HL-60 (cell line): ENCODE results near the gene UCMA.

ENCODE experiments used
- DNase-seq, 2 experiments: peaks; one replicate each; pipeline ENCODE4 v3.0.0-alpha.2; 2010 to 2020; ENCODE audit warnings: low read depth in 1 of 2, low spot score in 1 of 2
- H3K27ac ChIP-seq: fragments of 250-450 bp; sonication (Bioruptor Pico); replicated peaks from 2 replicates; pipeline ENCODE4 v1.5.1; 2020; ENCODE audit warnings: mild to moderate bottlenecking, moderate library complexity
- H3K27me3 ChIP-seq: fragments of 250-450 bp; sonication (Bioruptor Pico); 2 replicates; pipeline ENCODE4 v1.5.1; 2021; ENCODE audit warnings: mild to moderate bottlenecking, moderate library complexity; ENCODE audit not compliant: insufficient read depth, poor library complexity, severe bottlenecking
- H3K4me3 ChIP-seq: replicated peaks from 2 replicates; pipeline ENCODE4 v1.5.1; 2011; ENCODE audit warnings: mild to moderate bottlenecking, control low read depth, low read length; ENCODE audit not compliant: insufficient read depth
- GABPA ChIP-seq: IDR thresholded peaks from 2 replicates; pipeline ENCODE4 v1.6.1; 2012; ENCODE audit warnings: low read depth
- POLR2AphosphoS5 ChIP-seq: IDR thresholded peaks from 2 replicates; pipeline ENCODE4 v1.6.1; 2012; ENCODE audit warnings: low read depth
- SPI1 ChIP-seq: IDR thresholded peaks from 2 replicates; pipeline ENCODE4 v1.6.1; 2012; ENCODE audit warnings: low read depth, mild to moderate bottlenecking, borderline replicate concordance
- TF ChIP-seq, protein P1 (sequence below): IDR thresholded peaks from 2 replicates; pipeline ENCODE4 v1.6.1; 2012; ENCODE audit warnings: low read depth; ENCODE audit not compliant: insufficient replicate concordance
- TF ChIP-seq, protein P2 (sequence below): IDR thresholded peaks from one replicate; pipeline ENCODE4 v1.5.1; 2011; ENCODE audit warnings: low read length, control low read depth, inconsistent platforms; ENCODE audit not compliant: insufficient read depth

The UCMA gene

DNA sequence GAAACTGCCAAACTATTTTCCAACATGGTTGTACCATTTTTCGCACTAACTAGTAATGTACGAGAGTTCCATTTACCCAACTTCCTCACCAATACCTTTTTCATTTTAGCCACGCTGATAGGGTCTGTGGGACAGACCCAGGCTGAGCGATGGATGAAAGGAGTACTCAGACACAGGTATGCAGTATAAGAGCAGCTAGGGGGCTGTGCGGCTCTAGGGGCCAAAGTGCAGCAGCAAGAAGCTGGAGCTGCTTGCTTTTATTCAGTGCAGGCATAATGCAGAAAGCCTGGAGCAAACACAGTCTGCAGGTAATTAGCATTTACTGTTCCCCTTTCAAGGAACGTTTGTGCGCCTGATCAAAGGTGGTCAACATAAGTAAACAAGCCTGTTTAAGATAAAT is 21.0 kb downstream of the UCMA start:
- TF ChIP-seq GABPA (no peak), SPI1 (no peak), POLR2AphosphoS5 (no peak)
- TF ChIP-seq, protein P1, sequence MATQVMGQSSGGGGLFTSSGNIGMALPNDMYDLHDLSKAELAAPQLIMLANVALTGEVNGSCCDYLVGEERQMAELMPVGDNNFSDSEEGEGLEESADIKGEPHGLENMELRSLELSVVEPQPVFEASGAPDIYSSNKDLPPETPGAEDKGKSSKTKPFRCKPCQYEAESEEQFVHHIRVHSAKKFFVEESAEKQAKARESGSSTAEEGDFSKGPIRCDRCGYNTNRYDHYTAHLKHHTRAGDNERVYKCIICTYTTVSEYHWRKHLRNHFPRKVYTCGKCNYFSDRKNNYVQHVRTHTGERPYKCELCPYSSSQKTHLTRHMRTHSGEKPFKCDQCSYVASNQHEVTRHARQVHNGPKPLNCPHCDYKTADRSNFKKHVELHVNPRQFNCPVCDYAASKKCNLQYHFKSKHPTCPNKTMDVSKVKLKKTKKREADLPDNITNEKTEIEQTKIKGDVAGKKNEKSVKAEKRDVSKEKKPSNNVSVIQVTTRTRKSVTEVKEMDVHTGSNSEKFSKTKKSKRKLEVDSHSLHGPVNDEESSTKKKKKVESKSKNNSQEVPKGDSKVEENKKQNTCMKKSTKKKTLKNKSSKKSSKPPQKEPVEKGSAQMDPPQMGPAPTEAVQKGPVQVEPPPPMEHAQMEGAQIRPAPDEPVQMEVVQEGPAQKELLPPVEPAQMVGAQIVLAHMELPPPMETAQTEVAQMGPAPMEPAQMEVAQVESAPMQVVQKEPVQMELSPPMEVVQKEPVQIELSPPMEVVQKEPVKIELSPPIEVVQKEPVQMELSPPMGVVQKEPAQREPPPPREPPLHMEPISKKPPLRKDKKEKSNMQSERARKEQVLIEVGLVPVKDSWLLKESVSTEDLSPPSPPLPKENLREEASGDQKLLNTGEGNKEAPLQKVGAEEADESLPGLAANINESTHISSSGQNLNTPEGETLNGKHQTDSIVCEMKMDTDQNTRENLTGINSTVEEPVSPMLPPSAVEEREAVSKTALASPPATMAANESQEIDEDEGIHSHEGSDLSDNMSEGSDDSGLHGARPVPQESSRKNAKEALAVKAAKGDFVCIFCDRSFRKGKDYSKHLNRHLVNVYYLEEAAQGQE: no peak
- TF ChIP-seq, protein P2, sequence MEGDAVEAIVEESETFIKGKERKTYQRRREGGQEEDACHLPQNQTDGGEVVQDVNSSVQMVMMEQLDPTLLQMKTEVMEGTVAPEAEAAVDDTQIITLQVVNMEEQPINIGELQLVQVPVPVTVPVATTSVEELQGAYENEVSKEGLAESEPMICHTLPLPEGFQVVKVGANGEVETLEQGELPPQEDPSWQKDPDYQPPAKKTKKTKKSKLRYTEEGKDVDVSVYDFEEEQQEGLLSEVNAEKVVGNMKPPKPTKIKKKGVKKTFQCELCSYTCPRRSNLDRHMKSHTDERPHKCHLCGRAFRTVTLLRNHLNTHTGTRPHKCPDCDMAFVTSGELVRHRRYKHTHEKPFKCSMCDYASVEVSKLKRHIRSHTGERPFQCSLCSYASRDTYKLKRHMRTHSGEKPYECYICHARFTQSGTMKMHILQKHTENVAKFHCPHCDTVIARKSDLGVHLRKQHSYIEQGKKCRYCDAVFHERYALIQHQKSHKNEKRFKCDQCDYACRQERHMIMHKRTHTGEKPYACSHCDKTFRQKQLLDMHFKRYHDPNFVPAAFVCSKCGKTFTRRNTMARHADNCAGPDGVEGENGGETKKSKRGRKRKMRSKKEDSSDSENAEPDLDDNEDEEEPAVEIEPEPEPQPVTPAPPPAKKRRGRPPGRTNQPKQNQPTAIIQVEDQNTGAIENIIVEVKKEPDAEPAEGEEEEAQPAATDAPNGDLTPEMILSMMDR: no peak
- Histone ChIP-seq H3K27me3 (no peaks in the 10 kb centered on the region), H3K27ac (no peak overlapping the region), H3K4me3 (no peak overlapping the region)
- DNase-seq: no peak

DNA sequence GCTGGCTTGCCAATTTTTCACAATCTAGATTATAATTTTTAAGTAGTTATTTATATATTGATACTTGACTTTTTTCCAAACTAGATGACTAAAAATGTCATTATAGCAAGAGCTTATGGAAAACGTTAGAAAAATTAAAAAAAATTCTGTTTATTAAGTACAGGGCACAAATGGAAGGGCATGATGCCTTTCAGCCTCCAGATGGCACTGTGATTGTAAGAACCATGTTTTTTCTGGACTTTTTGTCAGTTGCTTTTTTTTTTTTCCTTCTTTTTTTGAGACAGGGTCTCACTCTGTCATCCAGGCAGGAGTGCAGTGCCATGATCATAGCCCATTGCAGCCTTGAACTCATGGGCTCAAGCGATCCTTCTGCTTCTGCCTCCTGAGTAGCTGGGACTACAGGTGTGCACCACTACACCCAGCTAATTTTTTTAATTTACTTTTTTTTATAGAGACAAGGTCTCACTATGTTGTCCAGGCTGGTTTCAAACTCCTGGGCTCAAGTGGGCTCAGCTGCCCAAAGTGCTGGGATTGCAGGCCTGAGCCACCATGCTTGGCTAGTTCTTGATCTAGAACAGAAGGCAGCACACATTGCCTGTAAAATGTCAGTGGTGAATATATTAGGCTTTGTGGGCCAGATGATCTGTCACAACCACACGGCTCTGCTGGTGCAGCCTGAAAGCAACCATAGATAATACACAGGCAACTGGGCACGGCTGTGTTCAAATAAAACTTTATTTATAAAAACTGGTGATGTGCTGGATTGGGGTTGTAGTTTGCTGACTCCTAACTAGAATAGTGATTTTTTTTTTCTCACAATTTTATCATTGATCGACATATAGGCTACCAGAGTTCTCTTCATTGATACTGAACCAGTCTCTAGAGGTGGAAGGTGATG is 27.4 kb downstream of the UCMA start:
- no peaks in the 10 kb centered on the region for H3K27me3 ChIP-seq
- no peak for DNase-seq
- H3K27ac ChIP-seq: no peak overlapping the region
- no peak overlapping the region for H3K4me3 ChIP-seq
- TF ChIP-seq POLR2AphosphoS5: no peak
- no peak for TF ChIP-seq SPI1
- TF ChIP-seq, protein P1: no peak
- TF ChIP-seq GABPA: no peak
- TF ChIP-seq, protein P2: no peak

DNA sequence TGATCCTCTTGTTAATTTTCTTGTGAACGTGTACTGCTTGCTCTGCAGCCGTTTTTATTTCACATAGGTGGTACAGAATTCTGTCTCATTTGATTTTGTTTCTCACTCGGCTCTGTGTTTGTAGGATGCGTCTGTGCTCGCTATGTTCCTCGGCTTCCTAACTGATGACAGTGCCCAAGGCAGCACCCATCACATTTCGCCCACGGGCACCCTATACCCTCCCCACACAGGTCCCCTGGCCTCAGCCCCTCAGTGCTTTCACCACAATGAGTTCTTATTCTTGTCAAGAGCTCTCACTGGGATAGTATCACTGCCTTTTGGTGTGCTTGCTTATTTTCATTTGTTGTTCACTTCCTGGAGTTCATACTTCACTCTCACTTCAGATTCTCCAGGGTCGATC is 28.1 kb downstream of the UCMA start:
- DNase-seq: no peak
- Histone ChIP-seq H3K27ac (no peak overlapping the region), H3K4me3 (no peak overlapping the region), H3K27me3 (no peaks in the 10 kb centered on the region)
- no peak for TF ChIP-seq GABPA
- TF ChIP-seq, protein P1: no peak
- no peak for TF ChIP-seq SPI1
- TF ChIP-seq, protein P2: no peak
- no peak for TF ChIP-seq POLR2AphosphoS5
